Small intestine (tissue), 7 donors: Measurements from ENCODE around the gene PIP5K1B. TPM values are rescaled to one million over a fixed set of nuclear protein-coding genes. Genes with fewer than 3 reads are reported as not detected.

ENCODE experiments used
- DNase-seq, 2 donors: peaks; one replicate each; pipeline versions ENCODE4 v3.0.0 to v3.0.0-alpha.2; 2013
- FAIRE-seq: peaks from 2 replicates; lab custom pipeline; 2012; peaks lifted over from hg19 to GRCh38; lab: Jason Lieb, UNC
- H3K27ac ChIP-seq, 3 donors: one replicate each; pipeline ENCODE4 v1.5.1; 2013; ENCODE audit warnings: low read length in 2 of 3, mild to moderate bottlenecking in 2 of 3, control low read depth in 1 of 3, inconsistent platforms in 1 of 3, low read depth in 1 of 3, moderate library complexity in 1 of 3
- H3K27me3 ChIP-seq, 3 donors: one replicate each; pipeline ENCODE4 v1.6.1; 2013; ENCODE audit warnings: low read length in 3 of 3, inconsistent platforms in 1 of 3; ENCODE audit not compliant: control insufficient read depth in 3 of 3, insufficient read depth in 3 of 3
- H3K36me3 ChIP-seq, 3 donors: one replicate each; pipeline ENCODE4 v1.6.1; 2013; ENCODE audit warnings: low read length in 3 of 3, inconsistent platforms in 1 of 3, low read depth in 1 of 3, mild to moderate bottlenecking in 1 of 3, moderate library complexity in 1 of 3; ENCODE audit not compliant: control insufficient read depth in 3 of 3, insufficient read depth in 2 of 3
- H3K4me1 ChIP-seq, 3 donors: one replicate each; pipeline ENCODE4 v1.6.1; 2013; ENCODE audit warnings: low read length in 2 of 3, inconsistent platforms in 1 of 3, low read depth in 1 of 3, mild to moderate bottlenecking in 1 of 3, moderate library complexity in 1 of 3; ENCODE audit not compliant: control insufficient read depth in 3 of 3, insufficient read depth in 2 of 3
- H3K4me3 ChIP-seq, 3 donors: one replicate each; pipeline ENCODE4 v1.5.1; 2013; ENCODE audit warnings: low read length in 3 of 3, control low read depth in 1 of 3, inconsistent platforms in 1 of 3, low read depth in 1 of 3, mild to moderate bottlenecking in 1 of 3, moderate library complexity in 1 of 3
- H3K9me3 ChIP-seq, 2 donors: one replicate each; pipeline ENCODE4 v1.6.1; 2013; ENCODE audit warnings: low read depth in 1 of 2, low read length in 1 of 2; ENCODE audit not compliant: control insufficient read depth in 2 of 2, insufficient read depth in 1 of 2
- WGBS, 3 donors: extraction: QIAGEN DNeasy Blood & Tissue Kit; methylation state at CpG; one replicate each; pipeline ENCODE4 v1.1.7; 2013; 5-methylcytosine and 5-hydroxymethylcytosine counted together
- polyA plus RNA-seq, 4 donors: library from polyadenylated mRNA; stranded (reverse) in 3 of 4; unstranded in 1 of 4; fragments of 200-250 nt in 3 of 4; fragments of 120-200 nt in 1 of 4; gene quantifications; one replicate each; pipeline versions ENCODE4 v1.2.1 to v1.2.3, GENCODE V29; 2013
- donor health status: healthy with polysubstance abuse.
- donor health status: control.
- donor health status: control.
- donor health status: Bipolar disorder and iron deficiency.
- donor health status: healthy.

Gene PIP5K1B
- polyA plus RNA-seq, 4 donors: 28.8 to 58.0 (median 49.7) TPM

DNA sequence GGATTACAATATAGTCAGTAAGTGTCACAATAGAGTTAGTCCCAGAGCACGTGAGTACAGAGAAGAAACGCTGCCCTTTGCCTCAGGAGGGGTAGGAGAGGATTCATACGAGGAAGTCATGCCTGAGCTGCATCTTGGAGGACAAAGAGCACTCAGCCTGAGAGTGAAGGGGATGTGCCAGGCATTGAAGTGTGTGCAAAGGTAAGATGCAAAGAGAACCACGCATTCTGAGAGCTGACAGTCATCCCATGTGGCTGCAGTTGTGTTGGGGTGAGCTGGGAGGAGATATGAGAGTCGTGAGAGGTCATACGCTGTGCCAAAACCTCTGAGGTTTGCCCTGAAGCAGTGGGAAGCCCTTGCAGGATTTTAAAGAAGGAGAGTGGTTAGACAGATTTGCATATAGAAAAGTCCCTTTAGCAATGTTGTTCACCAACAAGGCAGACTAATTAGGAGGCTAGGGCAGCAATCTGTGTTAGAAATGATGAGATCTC lies 97.5 kb downstream of the PIP5K1B start:
- WGBS, 3 donors: 20 to 46% (median 33%) methylated on average over 6 of the region's 6 CpGs
- Histone ChIP-seq H3K27ac (peak overlapping the region; percentile 36 to 66 (median 37)), H3K9me3 (no peaks in the 10 kb centered on the region), H3K4me3 (no peak overlapping the region), H3K36me3 (peaks cover 0 to 20% (median 0%) of the 10 kb centered on the region in 3 donors), H3K4me1 (peaks cover 0 to 16% (median 3%) of the 10 kb centered on the region in 3 donors), H3K27me3 (no peaks in the 10 kb centered on the region)
- DNase-seq (peak; percentile 83 to 92), FAIRE-seq (no peak)

DNA sequence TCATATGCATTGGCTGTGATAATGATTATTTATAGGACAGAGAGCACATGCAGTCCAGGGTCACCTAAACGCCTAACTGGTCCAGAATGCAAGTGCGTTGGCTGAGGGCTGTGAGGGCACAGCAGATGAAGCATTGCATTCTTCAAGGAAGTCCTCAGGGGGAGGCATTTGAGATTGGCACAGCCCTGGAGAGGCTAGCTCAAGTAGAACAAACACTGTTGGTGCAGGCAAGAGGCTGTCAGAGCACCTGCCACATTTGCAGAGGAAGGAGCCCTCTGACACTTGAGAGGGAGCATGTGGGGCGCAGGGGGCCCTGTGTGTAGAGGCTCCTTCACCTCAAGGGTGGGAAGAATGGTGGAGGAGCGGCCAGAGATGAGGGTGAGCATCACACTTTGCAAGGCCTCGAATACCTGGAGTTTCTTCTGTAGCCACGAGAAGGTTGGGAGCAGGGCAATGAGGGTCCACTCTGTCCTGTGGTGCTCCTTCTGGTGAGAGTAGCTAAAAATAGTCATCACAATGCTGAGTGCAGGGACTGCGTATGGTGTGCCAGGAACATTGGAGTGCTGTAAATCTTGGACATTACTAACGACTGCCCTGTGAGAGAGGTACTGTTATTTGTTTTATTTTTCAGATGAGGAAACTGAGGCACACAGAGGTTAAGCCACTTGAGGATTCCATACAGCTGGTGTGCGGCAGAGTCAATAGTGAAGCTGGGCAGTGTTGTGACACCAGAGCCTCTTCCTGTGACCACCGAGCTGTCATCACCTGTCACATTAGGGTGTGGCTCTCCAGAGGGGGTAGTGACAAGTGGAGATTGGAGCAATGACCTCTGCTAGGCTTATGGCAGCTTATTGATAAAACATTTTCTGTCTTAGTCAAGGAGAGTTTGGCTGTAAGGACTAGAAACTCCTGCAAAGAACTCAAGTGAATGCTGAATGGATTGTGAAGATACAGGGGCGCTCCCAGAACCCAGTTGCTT lies 100.2 kb downstream of the PIP5K1B start:
- Histone ChIP-seq H3K27me3 (no peaks in the 10 kb centered on the region), H3K36me3 (peaks cover 0 to 20% (median 0%) of the 10 kb centered on the region in 3 donors), H3K9me3 (no peaks in the 10 kb centered on the region), H3K4me3 (no peak overlapping the region), H3K4me1 (peaks cover 0 to 16% (median 3%) of the 10 kb centered on the region in 3 donors), H3K27ac (peak overlapping the region in 1 of 3 donors; percentile 25)
- no peak for FAIRE-seq
- WGBS, 3 donors: 75 to 79% (median 78%) methylated on average over 11 of the region's 11 CpGs
- DNase-seq: no peak

DNA sequence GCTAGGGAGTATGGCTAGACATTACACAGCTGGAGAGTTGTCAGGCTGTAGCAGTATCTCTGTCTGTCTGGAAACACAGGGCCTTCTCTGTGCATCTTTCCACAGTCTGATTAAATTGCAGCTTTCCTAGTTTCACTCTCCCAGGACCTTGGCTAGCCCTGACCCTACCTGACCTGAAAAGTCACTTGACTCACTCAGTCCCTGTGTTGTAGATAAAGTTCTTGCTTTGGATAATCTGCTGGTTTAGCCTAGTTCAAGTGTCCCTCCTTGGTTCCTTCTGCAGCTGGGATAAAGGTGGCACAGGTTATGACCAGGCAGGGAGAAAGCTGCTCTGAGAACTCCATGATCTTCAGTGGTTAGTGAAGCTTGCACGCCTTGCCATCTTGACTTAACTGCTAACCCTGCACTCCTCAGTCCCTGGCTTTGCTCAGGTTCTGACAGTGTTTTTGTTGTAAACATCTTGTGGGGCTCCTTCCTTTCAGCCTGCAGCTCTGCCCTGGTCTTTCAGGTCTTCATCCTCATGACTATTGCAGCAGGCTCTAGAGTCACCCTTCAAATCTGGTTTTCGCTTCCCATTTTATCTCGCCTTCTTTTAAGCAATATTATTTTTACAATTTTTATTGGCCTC lies 101.0 kb downstream of the PIP5K1B start:
- Histone ChIP-seq H3K4me1 (peaks cover 0 to 16% (median 3%) of the 10 kb centered on the region in 3 donors), H3K4me3 (no peak overlapping the region), H3K27ac (peak overlapping the region in 1 of 3 donors; percentile 25), H3K9me3 (no peaks in the 10 kb centered on the region), H3K27me3 (no peaks in the 10 kb centered on the region), H3K36me3 (peaks cover 0 to 20% (median 0%) of the 10 kb centered on the region in 3 donors)
- no peak for FAIRE-seq
- peak in 1 of 2 donors; percentile 34 for DNase-seq
- 87 to 96% (median 93%) methylated on average over 3 of the region's 3 CpGs for WGBS, 3 donors

DNA sequence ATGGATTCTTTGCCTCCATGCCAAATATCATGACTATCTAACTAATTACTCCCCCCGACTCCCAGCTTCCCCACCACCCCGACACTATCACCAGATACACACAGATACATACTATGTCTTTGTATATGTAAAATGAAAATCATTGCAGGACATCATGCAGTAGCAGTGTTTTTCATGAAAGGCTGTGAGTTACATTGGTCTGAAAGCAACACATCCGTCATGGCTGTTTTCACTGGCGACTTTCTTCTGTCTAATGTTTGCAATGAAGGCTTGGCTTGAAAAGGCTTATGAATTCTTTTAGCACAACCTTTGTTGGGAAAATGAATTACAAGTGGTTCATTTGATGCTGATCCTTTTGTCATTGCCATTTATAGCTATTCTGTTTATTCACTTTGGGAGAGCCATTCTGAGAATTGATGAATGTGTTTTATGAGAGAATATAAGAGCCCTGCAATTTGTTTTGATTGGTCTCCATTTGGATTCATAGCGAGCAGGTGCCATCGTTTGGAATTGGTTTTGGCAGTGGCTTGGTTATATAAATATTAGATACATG lies 103.4 kb downstream of the PIP5K1B start:
- FAIRE-seq (no peak), DNase-seq (no peak)
- Histone ChIP-seq H3K4me3 (no peak overlapping the region), H3K36me3 (peaks cover 0 to 21% (median 0%) of the 10 kb centered on the region in 3 donors), H3K4me1 (peaks cover 0 to 7% (median 0%) of the 10 kb centered on the region in 3 donors), H3K9me3 (no peaks in the 10 kb centered on the region), H3K27ac (no peak overlapping the region), H3K27me3 (no peaks in the 10 kb centered on the region)
- WGBS, 3 donors: 70 to 87% (median 87%) methylated on average over 6 of the region's 6 CpGs

DNA sequence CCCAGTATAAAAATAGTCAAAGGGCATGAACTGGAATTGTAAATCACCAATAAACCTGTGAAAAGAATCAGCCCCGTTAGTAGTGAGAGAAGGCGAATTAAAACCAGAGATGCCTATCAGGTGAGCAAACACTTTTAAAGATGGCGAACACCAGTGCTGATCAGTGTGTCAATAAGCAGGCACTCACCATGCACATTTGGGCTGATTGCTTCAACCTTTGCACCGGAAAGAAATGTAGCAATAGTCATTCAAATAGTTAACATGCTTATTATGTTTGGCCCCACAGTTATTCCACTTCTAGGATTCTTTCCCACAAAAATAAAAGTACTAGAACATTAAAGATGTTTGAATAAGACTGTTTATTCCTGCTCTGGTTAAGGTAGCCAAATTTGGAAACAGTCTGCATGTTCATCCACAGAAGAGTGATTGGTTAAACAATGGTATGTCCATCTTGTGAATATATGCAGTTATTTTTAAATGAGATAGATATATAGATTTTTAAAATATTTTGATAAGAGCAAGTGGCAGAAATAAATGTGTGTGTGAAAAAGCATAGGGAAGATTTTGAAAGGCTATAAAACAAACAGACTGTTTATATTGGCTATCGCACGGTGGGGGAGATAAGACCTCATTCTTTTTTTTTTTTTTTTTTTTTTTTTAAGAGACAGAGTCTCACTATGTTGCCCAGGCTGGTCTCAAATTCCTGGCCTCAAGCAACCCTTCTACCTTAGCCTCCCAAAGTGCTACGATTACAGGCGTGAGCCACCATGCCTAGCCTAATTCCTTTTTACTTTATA lies 112.2 kb downstream of the PIP5K1B start:
- Histone ChIP-seq H3K9me3 (no peaks in the 10 kb centered on the region), H3K27me3 (no peaks in the 10 kb centered on the region), H3K4me1 (peaks cover 0 to 2% (median 0%) of the 10 kb centered on the region in 3 donors), H3K27ac (peak overlapping the region in 1 of 3 donors; percentile 6), H3K36me3 (peaks cover 0 to 10% (median 0%) of the 10 kb centered on the region in 3 donors), H3K4me3 (no peak overlapping the region)
- 56 to 74% (median 67%) methylated on average over 8 of the region's 8 CpGs for WGBS, 3 donors
- DNase-seq: peak; percentile 56 to 75
- FAIRE-seq: no peak

DNA sequence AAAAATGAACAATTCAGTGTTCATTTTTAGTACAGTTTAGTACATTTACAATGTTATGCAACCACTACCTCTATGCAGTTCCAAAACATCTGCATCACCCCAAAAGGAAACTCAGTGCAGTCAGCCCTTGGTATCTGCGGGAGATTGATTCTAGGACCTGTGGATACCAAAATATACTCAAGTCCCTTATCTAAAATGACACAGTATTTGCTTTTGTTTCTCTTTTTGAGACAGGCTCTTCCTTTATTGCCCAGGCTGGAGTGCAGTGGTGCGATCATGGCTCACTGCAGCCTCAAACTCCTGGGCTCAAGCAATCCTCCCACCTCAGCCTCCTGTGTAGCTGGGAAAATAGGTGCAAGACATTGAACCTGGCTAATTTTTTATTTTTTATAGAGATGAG lies 114.0 kb downstream of the PIP5K1B start:
- FAIRE-seq: no peak
- H3K27me3 ChIP-seq: no peaks in the 10 kb centered on the region
- DNase-seq: no peak
- H3K36me3 ChIP-seq: peaks cover 0 to 10% (median 2%) of the 10 kb centered on the region in 3 donors
- H3K27ac ChIP-seq: no peak overlapping the region
- 96 to 100% (median 97%) methylated on average over 2 of the region's 2 CpGs for WGBS, 3 donors
- no peaks in the 10 kb centered on the region for H3K9me3 ChIP-seq
- H3K4me1 ChIP-seq: peaks cover 0 to 2% (median 0%) of the 10 kb centered on the region in 3 donors
- H3K4me3 ChIP-seq: no peak overlapping the region

DNA sequence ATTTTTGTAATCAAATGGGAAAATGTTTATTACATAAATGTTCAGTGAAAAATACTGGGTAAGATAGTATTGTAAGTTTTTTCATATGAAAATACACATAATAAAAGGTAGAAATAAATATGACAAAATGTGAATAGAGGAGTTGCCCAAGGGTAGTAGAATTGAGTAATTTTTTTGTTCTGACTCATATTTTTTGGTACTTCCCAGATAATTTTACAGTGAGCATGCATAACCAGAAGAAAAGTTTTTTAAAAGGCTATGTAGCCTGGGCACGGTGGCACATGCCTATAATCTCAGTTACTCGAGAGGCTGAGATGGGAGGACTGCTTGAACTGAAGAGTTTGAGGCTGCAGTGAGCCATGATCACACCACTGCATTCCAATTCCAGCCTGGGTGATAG lies 116.9 kb downstream of the PIP5K1B start:
- H3K36me3 ChIP-seq: peaks cover 0 to 12% (median 2%) of the 10 kb centered on the region in 3 donors
- WGBS, 3 donors: 75 to 87% (median 86%) methylated on average over 2 of the region's 2 CpGs
- DNase-seq: no peak
- FAIRE-seq: no peak
- peaks cover 0 to 5% (median 0%) of the 10 kb centered on the region in 3 donors for H3K4me1 ChIP-seq
- H3K9me3 ChIP-seq: no peaks in the 10 kb centered on the region
- H3K4me3 ChIP-seq: no peak overlapping the region
- H3K27me3 ChIP-seq: no peaks in the 10 kb centered on the region
- H3K27ac ChIP-seq: no peak overlapping the region
